H1 (cell line): ENCODE measurements around the gene CEP192. TPM values are rescaled to one million over a fixed set of nuclear protein-coding genes. Genes with fewer than 3 reads are reported as not detected.

ENCODE experiments used
- RXRA ChIP-seq: IDR thresholded peaks from 2 replicates; pipeline ENCODE4 v1.6.1; 2011; ENCODE audit warnings: low read depth, mild to moderate bottlenecking, low read length, moderate library complexity; ENCODE audit not compliant: insufficient read depth
- polyA plus RNA-seq, 7 experiments: library from polyadenylated mRNA; depleted of rRNA in 3 of 7; stranded (reverse) in 5 of 7; unstranded in 2 of 7; fragments of >200 nt in 5 of 7; fragments of 200-250 nt in 2 of 7; gene quantifications; 1 replicate in 5 of 7; 2 replicates in 1 of 7; 4 replicates in 1 of 7; pipeline versions ENCODE4 v1.2.1 to v1.2.3, GENCODE V29; 2011 to 2013; ENCODE audit warnings: missing spikeins in 2 of 7, mixed read lengths in 2 of 7
- total RNA-seq: library from RNA; stranded (reverse); fragmentation: NEBNext Ultra II Directional; extraction: Animal tissue kit (Norgen Biotek cat#: 25700); gene quantifications from 2 replicates; pipeline ENCODE4 v1.2.1, GENCODE V29; 2021

The CEP192 gene
- total and polyA plus RNA-seq, 2 of the 8 experiments (the other 6 are each of a cell fraction or from before 2014, with no cell fraction given) = 13.4 to 23.1 TPM

DNA sequence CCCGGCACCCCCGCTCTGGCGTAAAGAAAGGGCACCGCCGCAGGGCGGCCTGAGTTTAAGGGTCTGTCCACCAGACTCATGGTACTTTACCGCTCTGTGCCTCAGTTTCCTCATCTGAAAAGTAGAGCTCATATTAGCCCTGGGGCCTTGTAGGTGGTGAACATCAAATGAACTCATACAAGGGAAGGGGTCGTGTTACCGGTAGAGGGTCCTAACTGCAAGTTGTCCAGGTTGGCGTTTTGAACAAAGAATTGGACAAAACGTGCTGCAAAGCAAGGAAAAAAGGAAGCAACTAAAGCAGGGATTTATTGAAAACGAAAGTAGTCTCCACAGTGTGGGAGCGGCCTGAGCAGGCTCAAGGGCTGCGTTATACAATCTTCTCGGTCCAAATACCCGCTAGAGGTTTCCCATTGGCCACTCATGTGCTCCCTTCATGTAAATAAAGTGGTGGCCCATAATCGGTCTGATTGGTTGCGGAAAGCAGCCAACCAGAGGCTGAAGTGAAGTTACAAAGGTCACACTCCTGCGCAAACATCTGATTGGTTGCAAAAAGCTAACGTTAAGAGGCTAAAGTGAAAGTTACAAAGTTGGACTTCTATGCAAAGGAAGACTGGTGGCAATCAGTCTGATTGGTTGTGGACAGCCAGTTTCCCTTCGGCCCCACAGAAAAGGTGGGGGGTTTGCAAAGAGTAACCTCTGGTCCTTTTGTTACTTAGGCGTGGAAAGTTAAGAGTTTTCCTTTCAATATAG, 146.7 kb downstream of the CEP192 start (continued):
- TF ChIP-seq RXRA = no peak
